Astrocyte (in vitro differentiated cells and primary cell): ENCODE results near the gene UBA52. TPM values are rescaled to one million over a fixed set of nuclear protein-coding genes. Genes with fewer than 3 reads are reported as not detected.

Source experiments
- DNase-seq: peaks from one replicate; pipeline ENCODE4 v3.0.0-alpha.2; 2010; ENCODE audit warnings: low read depth
- FAIRE-seq: peaks from 2 replicates; lab custom pipeline; 2011; peaks lifted over from hg19 to GRCh38; lab: Jason Lieb, UNC
- H2AFZ ChIP-seq: 2 replicates; pipeline ENCODE4 v1.6.0; 2012; ENCODE audit warnings: low read depth, low read length, inconsistent platforms
- H3K27ac ChIP-seq: 2 replicates; pipeline ENCODE4 v1.5.1; 2011; ENCODE audit warnings: low read depth, low read length, inconsistent platforms
- H3K27me3 ChIP-seq: 2 replicates; pipeline ENCODE4 v1.6.0; 2011; ENCODE audit warnings: low read length, inconsistent platforms; ENCODE audit not compliant: insufficient read depth
- H3K36me3 ChIP-seq: 2 replicates; pipeline ENCODE4 v1.5.1; 2011; ENCODE audit warnings: low read length, inconsistent platforms; ENCODE audit not compliant: insufficient read depth
- H3K4me1 ChIP-seq: 2 replicates; pipeline ENCODE4 v1.5.1; 2011; ENCODE audit warnings: low read length, inconsistent platforms; ENCODE audit not compliant: insufficient read depth
- H3K4me2 ChIP-seq: 2 replicates; pipeline ENCODE4 v1.6.0; 2012; ENCODE audit warnings: low read length, inconsistent platforms
- H3K4me3 ChIP-seq: 2 replicates; pipeline ENCODE4 v1.5.1; 2011; ENCODE audit warnings: low read depth, mild to moderate bottlenecking, low read length, inconsistent platforms; ENCODE audit not compliant: insufficient read depth
- H3K79me2 ChIP-seq: 2 replicates; pipeline ENCODE4 v1.6.0; 2012; ENCODE audit warnings: mild to moderate bottlenecking, low read length, inconsistent platforms; ENCODE audit not compliant: insufficient read depth
- H3K9ac ChIP-seq: 2 replicates; pipeline ENCODE4 v1.6.0; 2012; ENCODE audit warnings: mild to moderate bottlenecking, low read length, inconsistent platforms
- H3K9me3 ChIP-seq: 2 replicates; pipeline ENCODE4 v1.5.1; 2012; ENCODE audit warnings: low read depth, mild to moderate bottlenecking, low read length, inconsistent platforms; ENCODE audit not compliant: insufficient read depth
- H4K20me1 ChIP-seq: 2 replicates; pipeline ENCODE4 v1.6.0; 2012; ENCODE audit warnings: low read length, inconsistent platforms; ENCODE audit not compliant: insufficient read depth
- H3K27ac Mint-ChIP-seq: one replicate; pipeline ENCODE4 v1.8.0; 2021; ENCODE audit warnings: mild to moderate bottlenecking, mixed read lengths; ENCODE audit not compliant: unreplicated experiment
- H3K27me3 Mint-ChIP-seq: one replicate; pipeline ENCODE4 v1.8.0; 2021; ENCODE audit warnings: low read depth, mixed read lengths; ENCODE audit not compliant: unreplicated experiment
- H3K36me3 Mint-ChIP-seq: one replicate; pipeline ENCODE4 v1.8.0; 2021; ENCODE audit warnings: low read depth, mixed read lengths; ENCODE audit not compliant: unreplicated experiment
- H3K4me1 Mint-ChIP-seq: one replicate; pipeline ENCODE4 v1.8.0; 2021; ENCODE audit warnings: low read depth, mixed read lengths; ENCODE audit not compliant: unreplicated experiment
- H3K4me3 Mint-ChIP-seq: one replicate; pipeline ENCODE4 v1.8.0; 2021; ENCODE audit warnings: mild to moderate bottlenecking, moderate library complexity, mixed read lengths; ENCODE audit not compliant: unreplicated experiment
- H3K9me3 Mint-ChIP-seq: one replicate; pipeline ENCODE4 v1.8.0; 2021; ENCODE audit warnings: mild to moderate bottlenecking, mixed read lengths; ENCODE audit not compliant: unreplicated experiment
- EZH2 ChIP-seq: IDR thresholded peaks from 2 replicates; pipeline ENCODE4 v1.6.1; 2012; ENCODE audit warnings: mild to moderate bottlenecking, low read length, inconsistent platforms; ENCODE audit not compliant: insufficient read depth
- total RNA-seq: library from RNA; stranded (reverse); gene quantifications from 2 replicates; pipeline ENCODE4 v1.2.1, GENCODE V29; 2021
- TF ChIP-seq, protein P1 (sequence below): IDR thresholded peaks from 2 replicates; pipeline ENCODE4 v1.5.1; 2011; ENCODE audit warnings: low read depth, mild to moderate bottlenecking, inconsistent platforms, low read length, moderate library complexity; ENCODE audit not compliant: insufficient read depth

The UBA52 gene
- total RNA-seq, 1 donor from 2014 or later, result 1,287 TPM

DNA sequence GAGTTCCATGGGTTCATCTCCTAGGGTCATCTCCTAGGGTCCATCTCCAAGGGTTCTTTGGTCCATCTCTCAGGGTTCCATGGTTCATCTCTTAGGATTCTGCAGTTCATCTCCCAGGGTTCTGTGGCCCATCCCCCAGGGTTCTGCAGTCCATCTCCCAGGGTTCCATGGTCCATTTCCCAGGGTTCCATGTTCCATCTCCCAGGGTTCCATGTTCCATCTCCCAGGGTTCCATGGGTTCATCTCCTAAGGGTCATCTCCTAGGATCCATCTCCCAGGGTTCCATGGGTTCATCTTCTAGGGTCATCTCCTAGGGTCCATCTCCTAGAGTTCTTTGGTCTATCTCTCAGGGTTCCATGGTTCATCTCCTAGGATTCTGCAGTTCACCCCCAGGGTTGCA lies 45.9 kb downstream of the UBA52 start:
- peaks cover 4% of the 10 kb centered on the region for H3K36me3 Mint-ChIP-seq
- no peak for FAIRE-seq
- Histone ChIP-seq H3K4me2 (no peak overlapping the region), H3K4me3 (no peak overlapping the region), H4K20me1 (no peaks in the 10 kb centered on the region), H3K27ac (no peak overlapping the region), H3K9me3 (peaks cover 2% of the 10 kb centered on the region), H3K36me3 (no peaks in the 10 kb centered on the region), H3K4me1 (no peaks in the 10 kb centered on the region), H2AFZ (no peak overlapping the region), H3K9ac (no peak overlapping the region), H3K79me2 (no peaks in the 10 kb centered on the region), H3K27me3 (peaks cover 13% of the 10 kb centered on the region)
- no peak for DNase-seq
- no peak overlapping the region for H3K27ac Mint-ChIP-seq
- no peaks in the 10 kb centered on the region for H3K4me1 Mint-ChIP-seq
- no peak overlapping the region for H3K4me3 Mint-ChIP-seq
- TF ChIP-seq, protein P1, sequence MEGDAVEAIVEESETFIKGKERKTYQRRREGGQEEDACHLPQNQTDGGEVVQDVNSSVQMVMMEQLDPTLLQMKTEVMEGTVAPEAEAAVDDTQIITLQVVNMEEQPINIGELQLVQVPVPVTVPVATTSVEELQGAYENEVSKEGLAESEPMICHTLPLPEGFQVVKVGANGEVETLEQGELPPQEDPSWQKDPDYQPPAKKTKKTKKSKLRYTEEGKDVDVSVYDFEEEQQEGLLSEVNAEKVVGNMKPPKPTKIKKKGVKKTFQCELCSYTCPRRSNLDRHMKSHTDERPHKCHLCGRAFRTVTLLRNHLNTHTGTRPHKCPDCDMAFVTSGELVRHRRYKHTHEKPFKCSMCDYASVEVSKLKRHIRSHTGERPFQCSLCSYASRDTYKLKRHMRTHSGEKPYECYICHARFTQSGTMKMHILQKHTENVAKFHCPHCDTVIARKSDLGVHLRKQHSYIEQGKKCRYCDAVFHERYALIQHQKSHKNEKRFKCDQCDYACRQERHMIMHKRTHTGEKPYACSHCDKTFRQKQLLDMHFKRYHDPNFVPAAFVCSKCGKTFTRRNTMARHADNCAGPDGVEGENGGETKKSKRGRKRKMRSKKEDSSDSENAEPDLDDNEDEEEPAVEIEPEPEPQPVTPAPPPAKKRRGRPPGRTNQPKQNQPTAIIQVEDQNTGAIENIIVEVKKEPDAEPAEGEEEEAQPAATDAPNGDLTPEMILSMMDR, result no peak
- no peak for TF ChIP-seq EZH2
- peaks cover 18% of the 10 kb centered on the region for H3K9me3 Mint-ChIP-seq
- peaks cover 45% of the 10 kb centered on the region for H3K27me3 Mint-ChIP-seq

DNA sequence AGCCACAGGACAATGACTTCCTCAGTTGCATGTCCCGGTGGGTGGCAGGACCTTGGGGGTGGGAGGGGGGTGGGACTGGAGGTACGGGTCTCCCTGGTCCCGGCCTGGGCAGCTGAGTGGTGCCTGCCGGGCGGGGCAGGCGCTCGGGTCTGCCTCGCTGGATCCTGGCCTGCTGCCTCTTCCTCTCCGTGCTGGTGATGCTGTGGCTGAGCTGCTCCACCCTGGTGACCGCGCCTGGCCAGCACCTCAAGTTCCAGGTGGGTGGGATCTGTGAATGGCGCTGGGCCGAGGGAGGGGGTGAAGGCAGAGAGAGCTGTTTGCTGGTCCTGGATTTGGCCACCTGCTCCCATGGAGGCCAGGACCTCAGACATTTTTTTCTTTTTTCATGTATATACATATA lies 46.6 kb downstream of the UBA52 start:
- H3K4me1 ChIP-seq, result no peaks in the 10 kb centered on the region
- no peak overlapping the region for H3K27ac Mint-ChIP-seq
- no peak overlapping the region for H2AFZ ChIP-seq
- no peaks in the 10 kb centered on the region for H4K20me1 ChIP-seq
- H3K36me3 Mint-ChIP-seq, result peaks cover 4% of the 10 kb centered on the region
- H3K36me3 ChIP-seq, result no peaks in the 10 kb centered on the region
- H3K79me2 ChIP-seq, result no peaks in the 10 kb centered on the region
- FAIRE-seq (no peak), DNase-seq (no peak)
- no peak overlapping the region for H3K4me3 ChIP-seq
- no peaks in the 10 kb centered on the region for H3K4me1 Mint-ChIP-seq
- H3K4me2 ChIP-seq, result no peak overlapping the region
- peaks cover 2% of the 10 kb centered on the region for H3K9me3 ChIP-seq
- H3K27me3 Mint-ChIP-seq, result peaks cover 47% of the 10 kb centered on the region
- TF ChIP-seq, protein P1, result no peak
- TF ChIP-seq EZH2, result no peak
- no peak overlapping the region for H3K27ac ChIP-seq
- H3K9ac ChIP-seq, result no peak overlapping the region
- no peak overlapping the region for H3K4me3 Mint-ChIP-seq
- peaks cover 18% of the 10 kb centered on the region for H3K9me3 Mint-ChIP-seq
- peaks cover 9% of the 10 kb centered on the region for H3K27me3 ChIP-seq

DNA sequence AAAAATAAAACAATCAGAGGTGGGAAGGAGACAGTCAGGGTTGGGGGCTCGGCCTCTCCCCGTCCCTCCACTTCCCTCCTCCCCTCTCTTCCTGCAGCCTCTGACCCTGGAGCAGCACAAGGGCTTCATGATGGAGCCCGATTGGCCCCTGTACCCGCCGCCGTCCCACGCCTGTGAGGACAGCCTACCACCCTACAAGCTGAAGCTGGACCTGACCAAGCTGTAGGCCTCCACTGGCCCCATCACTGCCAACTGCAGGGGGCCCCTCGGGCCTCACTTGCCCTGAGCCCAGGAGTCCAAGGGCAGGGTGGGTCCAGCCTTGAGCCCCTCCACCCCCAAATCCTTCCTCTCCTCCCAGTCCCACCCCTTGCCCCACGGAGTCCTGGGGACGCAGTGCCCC lies 48.7 kb downstream of the UBA52 start:
- H3K4me1 Mint-ChIP-seq, result no peaks in the 10 kb centered on the region
- H3K4me3 Mint-ChIP-seq, result no peak overlapping the region
- H2AFZ ChIP-seq, result no peak overlapping the region
- no peak overlapping the region for H3K4me3 ChIP-seq
- H3K9me3 ChIP-seq, result peaks cover 2% of the 10 kb centered on the region
- DNase-seq (no peak), FAIRE-seq (no peak)
- H3K79me2 ChIP-seq, result no peaks in the 10 kb centered on the region
- no peak overlapping the region for H3K4me2 ChIP-seq
- H3K27ac ChIP-seq, result no peak overlapping the region
- no peaks in the 10 kb centered on the region for H3K27me3 ChIP-seq
- no peak overlapping the region for H3K27ac Mint-ChIP-seq
- peaks cover 4% of the 10 kb centered on the region for H3K36me3 Mint-ChIP-seq
- H3K36me3 ChIP-seq, result no peaks in the 10 kb centered on the region
- H3K27me3 Mint-ChIP-seq, result peaks cover 38% of the 10 kb centered on the region
- H4K20me1 ChIP-seq, result no peaks in the 10 kb centered on the region
- H3K9me3 Mint-ChIP-seq, result peaks cover 14% of the 10 kb centered on the region
- TF ChIP-seq, protein P1, result no peak
- TF ChIP-seq EZH2, result no peak
- H3K4me1 ChIP-seq, result no peaks in the 10 kb centered on the region
- no peak overlapping the region for H3K9ac ChIP-seq
